ENCODE data around the gene ENPP7. TPM values are rescaled to one million over a fixed set of nuclear protein-coding genes. Genes with fewer than 3 reads are reported as not detected.
"Not testable (repeated sequence)": the region's sequence is repeated elsewhere in the genome, so short reads cannot be mapped to it uniquely, and the experiment has no call there.

The ENPP7 gene
- total RNA-seq, 1 donor from 2014 or later, result not detected

DNA sequence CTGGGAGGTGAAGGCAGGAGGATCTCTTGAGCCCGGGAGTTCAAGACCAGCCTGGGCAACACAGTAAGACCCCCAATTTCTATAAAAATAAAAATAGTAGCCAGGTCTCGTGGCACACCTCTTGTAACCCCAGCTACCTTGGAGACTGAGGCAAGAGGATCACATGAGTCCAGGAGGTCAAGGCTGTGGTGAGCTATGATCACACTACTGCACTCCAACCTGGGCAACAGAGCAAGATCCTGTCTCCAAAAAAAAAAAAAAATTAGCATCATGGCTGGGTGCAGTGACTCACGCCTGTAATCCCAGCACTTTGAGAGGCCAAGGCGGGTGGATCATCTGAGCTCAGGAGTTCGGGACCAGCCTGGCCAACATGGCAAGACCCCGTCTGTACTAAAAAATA lies 40.5 kb downstream of the ENPP7 start:
- Histone ChIP-seq H3K27me3 (ENCODE audit: control insufficient read depth, insufficient read depth, low read length) (peaks cover 35% of the 10 kb centered on the region), H3K36me3 (ENCODE audit: control insufficient read depth, insufficient read depth, low read length) (no peaks in the 10 kb centered on the region), H3K4me3 (ENCODE audit: low read depth, low read length) (no peak overlapping the region)
- TF ChIP-seq, protein P1, sequence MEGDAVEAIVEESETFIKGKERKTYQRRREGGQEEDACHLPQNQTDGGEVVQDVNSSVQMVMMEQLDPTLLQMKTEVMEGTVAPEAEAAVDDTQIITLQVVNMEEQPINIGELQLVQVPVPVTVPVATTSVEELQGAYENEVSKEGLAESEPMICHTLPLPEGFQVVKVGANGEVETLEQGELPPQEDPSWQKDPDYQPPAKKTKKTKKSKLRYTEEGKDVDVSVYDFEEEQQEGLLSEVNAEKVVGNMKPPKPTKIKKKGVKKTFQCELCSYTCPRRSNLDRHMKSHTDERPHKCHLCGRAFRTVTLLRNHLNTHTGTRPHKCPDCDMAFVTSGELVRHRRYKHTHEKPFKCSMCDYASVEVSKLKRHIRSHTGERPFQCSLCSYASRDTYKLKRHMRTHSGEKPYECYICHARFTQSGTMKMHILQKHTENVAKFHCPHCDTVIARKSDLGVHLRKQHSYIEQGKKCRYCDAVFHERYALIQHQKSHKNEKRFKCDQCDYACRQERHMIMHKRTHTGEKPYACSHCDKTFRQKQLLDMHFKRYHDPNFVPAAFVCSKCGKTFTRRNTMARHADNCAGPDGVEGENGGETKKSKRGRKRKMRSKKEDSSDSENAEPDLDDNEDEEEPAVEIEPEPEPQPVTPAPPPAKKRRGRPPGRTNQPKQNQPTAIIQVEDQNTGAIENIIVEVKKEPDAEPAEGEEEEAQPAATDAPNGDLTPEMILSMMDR (IDR thresholded peaks at IDR 0.05; ENCODE audit: insufficient read depth, low read length, poor library complexity, severe bottlenecking), result no peak
- DNase-seq (ENCODE audit: low read depth), result no peak

- DNase-seq (ENCODE audit: low read depth); H3K4me3 ChIP-seq (ENCODE audit: low read depth, low read length); H3K36me3 ChIP-seq (ENCODE audit: control insufficient read depth, insufficient read depth, low read length): not testable (repeated sequence)
- peaks cover 46% of the 10 kb centered on the region for H3K27me3 ChIP-seq (ENCODE audit: control insufficient read depth, insufficient read depth, low read length)
Observed at GRCh38 chr17:79772726-79773125, 42.0 kb downstream of the ENPP7 start.

DNA sequence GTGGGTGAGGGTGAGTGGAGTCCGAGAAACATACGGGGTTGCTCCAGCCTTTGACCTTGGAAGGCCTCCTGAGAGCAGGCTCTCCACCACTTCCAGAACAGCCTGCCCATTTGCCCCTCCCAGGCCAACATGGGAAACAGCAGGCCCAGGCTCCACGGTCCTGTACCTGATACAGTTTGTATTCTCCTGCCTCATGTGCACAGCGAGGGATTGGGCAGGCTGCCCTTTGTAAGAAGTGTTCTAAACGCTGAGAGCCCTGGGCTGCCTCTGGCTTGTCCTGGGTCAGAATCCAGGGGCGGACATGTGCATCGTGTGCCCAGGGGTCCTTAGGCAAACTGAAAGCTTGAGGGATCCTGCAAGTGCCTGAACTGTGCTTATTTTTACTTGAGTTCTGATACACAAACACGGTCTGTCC lies 43.8 kb downstream of the ENPP7 start:
- TF ChIP-seq, protein P1 (IDR thresholded peaks at IDR 0.05; ENCODE audit: insufficient read depth, low read length, poor library complexity, severe bottlenecking), result no peak
- no peak for DNase-seq (ENCODE audit: low read depth)
- H3K27me3 ChIP-seq (ENCODE audit: control insufficient read depth, insufficient read depth, low read length), result peaks cover 48% of the 10 kb centered on the region

DNA sequence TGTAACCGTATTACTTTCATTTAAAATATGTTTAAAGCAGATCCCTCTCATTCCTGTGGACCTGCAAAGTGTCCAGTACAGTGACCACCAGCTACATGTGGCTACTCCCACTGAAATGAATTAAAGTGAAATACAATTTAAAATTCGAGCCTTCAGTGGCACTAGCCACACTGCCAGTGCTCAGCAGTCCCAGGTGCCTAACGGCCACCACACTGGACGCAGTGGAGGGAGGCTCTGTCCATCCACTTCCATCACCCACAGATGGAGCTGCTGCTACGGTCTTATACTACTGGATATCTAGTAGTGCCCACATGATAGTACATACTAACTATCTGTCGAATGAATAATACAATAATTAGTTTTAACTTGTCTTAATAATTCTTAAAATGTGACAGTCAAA lies 44.9 kb downstream of the ENPP7 start:
- DNase-seq (ENCODE audit: low read depth), result no peak
- no peaks in the 10 kb centered on the region for H3K36me3 ChIP-seq (ENCODE audit: control insufficient read depth, insufficient read depth, low read length)
- TF ChIP-seq, protein P1 (IDR thresholded peaks at IDR 0.05; ENCODE audit: insufficient read depth, low read length, poor library complexity, severe bottlenecking), result no peak
- peaks cover 44% of the 10 kb centered on the region for H3K27me3 ChIP-seq (ENCODE audit: control insufficient read depth, insufficient read depth, low read length)
- H3K4me3 ChIP-seq (ENCODE audit: low read depth, low read length), result no peak overlapping the region

More for the DNA sequence above, 43.8 kb downstream of the ENPP7 start:
- no peaks in the 10 kb centered on the region for H3K36me3 ChIP-seq (ENCODE audit: control insufficient read depth, insufficient read depth, low read length)
- no peak overlapping the region for H3K4me3 ChIP-seq (ENCODE audit: low read depth, low read length)

DNA sequence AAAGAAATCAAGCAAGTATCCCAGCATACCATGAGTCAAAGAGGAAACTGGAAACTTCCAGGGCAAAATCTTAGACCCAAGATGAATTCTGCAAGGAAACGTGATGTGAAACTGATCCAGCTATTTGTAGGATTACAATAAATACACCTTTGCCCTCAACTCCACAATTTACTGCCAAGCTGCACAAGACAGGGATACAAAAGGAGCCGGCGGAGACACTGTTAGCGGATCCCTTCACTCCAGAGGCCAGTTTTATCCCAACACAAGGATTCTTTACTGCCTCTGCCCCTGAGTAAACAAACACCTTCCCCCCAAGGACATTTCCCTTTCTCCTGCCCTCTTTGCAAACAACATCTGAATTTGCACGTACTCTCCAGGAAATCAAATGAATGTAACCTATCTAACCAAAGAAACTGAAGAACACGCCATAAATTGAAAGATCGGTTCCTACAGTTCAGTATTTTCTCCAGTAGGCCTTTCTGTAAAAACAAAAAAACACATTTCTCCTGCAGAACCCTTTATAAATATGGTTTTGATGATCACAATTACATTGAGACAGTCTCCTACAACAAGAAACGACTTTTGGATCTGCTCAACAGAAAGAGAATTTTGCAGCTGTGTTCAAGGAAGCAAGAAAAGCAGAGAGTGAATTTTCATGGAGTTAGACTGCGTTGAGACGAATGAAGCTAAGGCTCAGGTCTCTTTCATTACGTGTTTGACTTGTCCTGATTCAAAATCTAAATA lies 45.8 kb downstream of the ENPP7 start:
- no peak for DNase-seq (ENCODE audit: low read depth)
- H3K4me3 ChIP-seq (ENCODE audit: low read depth, low read length), result no peak overlapping the region
- TF ChIP-seq, protein P1 (IDR thresholded peaks at IDR 0.05; ENCODE audit: insufficient read depth, low read length, poor library complexity, severe bottlenecking), result no peak
- H3K36me3 ChIP-seq (ENCODE audit: control insufficient read depth, insufficient read depth, low read length), result no peaks in the 10 kb centered on the region
- H3K27me3 ChIP-seq (ENCODE audit: control insufficient read depth, insufficient read depth, low read length), result peaks cover 41% of the 10 kb centered on the region

DNA sequence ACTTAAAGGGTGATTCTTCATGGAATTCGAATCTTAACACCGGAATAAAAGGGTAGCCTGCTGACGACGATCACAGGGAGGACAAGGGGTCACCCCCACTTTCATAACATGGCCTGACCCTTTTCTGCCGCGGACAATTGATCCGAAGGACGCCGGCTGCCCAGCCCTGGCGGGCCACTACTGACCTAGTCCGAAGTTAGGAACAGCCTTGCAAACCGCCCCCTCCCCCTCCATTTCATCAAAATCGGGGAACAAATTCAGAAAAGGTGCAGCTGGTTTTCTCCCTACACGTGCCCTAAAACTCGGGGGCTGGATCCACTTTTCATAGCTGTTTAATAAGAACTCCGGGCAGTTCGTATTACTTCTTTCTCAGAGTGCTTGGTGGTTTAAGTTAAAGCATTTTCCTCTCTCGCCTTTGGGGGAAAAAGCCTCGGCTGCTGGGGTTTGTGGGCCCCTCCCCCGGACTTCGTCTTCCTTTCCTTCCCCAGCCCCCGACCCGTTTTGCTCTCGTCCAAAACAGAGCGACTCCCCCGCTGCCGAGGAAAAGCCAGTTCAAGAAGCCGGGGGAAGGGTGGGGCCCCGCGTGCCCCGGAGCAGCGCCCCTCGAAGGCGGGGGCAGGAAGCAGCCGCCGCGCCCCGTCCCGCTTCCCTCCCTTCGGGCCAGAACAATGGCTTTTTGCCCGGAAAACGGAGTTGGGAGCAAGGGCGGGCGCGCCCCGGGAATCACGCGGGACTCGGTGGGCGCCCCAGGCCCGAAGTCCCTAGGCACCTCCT lies 46.6 kb downstream of the ENPP7 start:
- no peaks in the 10 kb centered on the region for H3K36me3 ChIP-seq (ENCODE audit: control insufficient read depth, insufficient read depth, low read length)
- H3K4me3 ChIP-seq (ENCODE audit: low read depth, low read length), result peak overlapping the region; percentile 45
- TF ChIP-seq, protein P1 (IDR thresholded peaks at IDR 0.05; ENCODE audit: insufficient read depth, low read length, poor library complexity, severe bottlenecking), result peak; percentile 44
- peaks cover 38% of the 10 kb centered on the region for H3K27me3 ChIP-seq (ENCODE audit: control insufficient read depth, insufficient read depth, low read length)
- no peak for DNase-seq (ENCODE audit: low read depth)
